Ovary (tissue), 3 donors: ENCODE results near the gene TMEFF2.
"Not testable (repeated sequence)": the region's sequence is repeated elsewhere in the genome, so short reads cannot be mapped to it uniquely, and the experiment has no call there.

Experiments
- EP300 ChIP-seq: sonication (generic); formaldehyde crosslinking; IDR thresholded peaks from one replicate; pipeline ENCODE4 v1.6.1; 2017; ENCODE audit warnings: antibody characterized with exemption
- POLR2A ChIP-seq: fragments of 450-650 bp; IDR thresholded peaks from one replicate; pipeline ENCODE4 v1.6.1; 2017; ENCODE audit warnings: antibody characterized with exemption, mild to moderate bottlenecking, moderate library complexity
- TF ChIP-seq, protein P1 (sequence below), 3 donors: fragments of 450-650 bp in 2 of 3; fragments of 200-600 bp in 1 of 3; IDR thresholded peaks; one replicate each; pipeline versions ENCODE4 v1.5.1 to v1.8.0; 2016 to 2022; ENCODE audit warnings: antibody characterized with exemption in 3 of 3, mild to moderate bottlenecking in 1 of 3
- donor health status: DM: no; HTN: no; CAD: no.

DNA sequence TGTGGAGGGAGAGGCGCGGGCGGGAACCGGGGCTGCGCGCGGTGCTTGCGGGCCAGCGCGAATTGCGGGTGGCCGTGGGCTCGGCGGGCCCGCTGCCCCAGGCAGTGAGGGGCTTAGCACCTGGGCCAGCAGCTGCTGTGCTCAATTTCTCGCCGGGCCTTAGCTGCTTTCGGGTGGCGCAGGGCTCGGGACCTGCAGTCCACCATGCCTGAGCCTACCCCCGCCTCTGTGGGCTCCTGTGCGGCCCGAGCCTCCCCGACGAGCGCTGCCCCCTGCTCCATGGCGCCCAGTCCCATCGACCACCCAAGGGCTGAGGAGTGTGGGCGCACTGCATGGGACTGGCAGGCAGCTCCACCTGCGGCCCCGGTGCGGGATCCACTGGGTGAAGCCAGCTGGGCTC lies 273.1 kb downstream of the TMEFF2 start:
- TF ChIP-seq, protein P1, sequence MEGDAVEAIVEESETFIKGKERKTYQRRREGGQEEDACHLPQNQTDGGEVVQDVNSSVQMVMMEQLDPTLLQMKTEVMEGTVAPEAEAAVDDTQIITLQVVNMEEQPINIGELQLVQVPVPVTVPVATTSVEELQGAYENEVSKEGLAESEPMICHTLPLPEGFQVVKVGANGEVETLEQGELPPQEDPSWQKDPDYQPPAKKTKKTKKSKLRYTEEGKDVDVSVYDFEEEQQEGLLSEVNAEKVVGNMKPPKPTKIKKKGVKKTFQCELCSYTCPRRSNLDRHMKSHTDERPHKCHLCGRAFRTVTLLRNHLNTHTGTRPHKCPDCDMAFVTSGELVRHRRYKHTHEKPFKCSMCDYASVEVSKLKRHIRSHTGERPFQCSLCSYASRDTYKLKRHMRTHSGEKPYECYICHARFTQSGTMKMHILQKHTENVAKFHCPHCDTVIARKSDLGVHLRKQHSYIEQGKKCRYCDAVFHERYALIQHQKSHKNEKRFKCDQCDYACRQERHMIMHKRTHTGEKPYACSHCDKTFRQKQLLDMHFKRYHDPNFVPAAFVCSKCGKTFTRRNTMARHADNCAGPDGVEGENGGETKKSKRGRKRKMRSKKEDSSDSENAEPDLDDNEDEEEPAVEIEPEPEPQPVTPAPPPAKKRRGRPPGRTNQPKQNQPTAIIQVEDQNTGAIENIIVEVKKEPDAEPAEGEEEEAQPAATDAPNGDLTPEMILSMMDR (IDR thresholded peaks at IDR 0.05): not testable (repeated sequence)
- TF ChIP-seq POLR2A, EP300: not testable (repeated sequence)
